Left lung (tissue), 10 donors: Measurements from ENCODE around the gene RAB20. TPM values are rescaled to one million over a fixed set of nuclear protein-coding genes. Genes with fewer than 3 reads are reported as not detected.

Source experiments
- ATAC-seq: fragments of 200-7000 bp; cut with Tn5 transposase; one replicate; pipeline ENCODE4 v1.9.1; 2020; ENCODE audit warnings: moderate library complexity
- DNase-seq, 4 donors: peaks; one replicate each; pipeline ENCODE4 v3.0.0-alpha.2; 2013 to 2020
- H3K27ac ChIP-seq, 2 donors: fragments of 200-600 bp; sonication (generic) in 1 of 2; one replicate each; pipeline versions ENCODE4 v1.5.0 to v1.8.0; 2020 to 2021
- H3K27me3 ChIP-seq, 2 donors: fragments of 200-600 bp; sonication (generic) in 1 of 2; one replicate each; pipeline versions ENCODE4 v1.5.0 to v1.8.0; 2020 to 2021
- H3K36me3 ChIP-seq, 2 donors: fragments of 200-600 bp; sonication (generic) in 1 of 2; one replicate each; pipeline versions ENCODE4 v1.5.0 to v1.8.0; 2020 to 2021
- H3K4me1 ChIP-seq, 2 donors: fragments of 200-600 bp; one replicate each; pipeline ENCODE4 v1.8.0; 2021
- H3K4me3 ChIP-seq, 2 donors: fragments of 200-600 bp; sonication (generic) in 1 of 2; one replicate each; pipeline versions ENCODE4 v1.5.0 to v1.8.0; 2020 to 2021; ENCODE audit warnings: mild to moderate bottlenecking in 1 of 2
- H3K9me3 ChIP-seq, 2 donors: fragments of 200-600 bp; sonication (generic) in 1 of 2; one replicate each; pipeline versions ENCODE4 v1.5.0 to v1.8.0; 2020 to 2021
- intact Hi-C, 2 donors: fragments of 100-400 bp; cut with DNase I; formaldehyde crosslinking; loops; one replicate each; pipeline versions ENCODE4 v1.11.2 to v1.14.2; 2022
- polyA plus RNA-seq, 6 donors: library from polyadenylated mRNA; unstranded; fragments of 120-200 nt; gene quantifications; one replicate each; pipeline ENCODE4 v1.2.1, GENCODE V29; 2013; ENCODE audit not compliant: insufficient read length in 6 of 6
- total RNA-seq, 2 donors: library from RNA; stranded (reverse); fragmentation: NEBNext Ultra II Directional; extraction: Animal tissue kit (Norgen Biotek cat#: 25700); gene quantifications; one replicate each; pipeline ENCODE4 v1.2.1, GENCODE V29; 2021
- TF ChIP-seq, protein P1 (sequence below), 2 donors: fragments of 200-600 bp; sonication (generic) in 1 of 2; IDR thresholded peaks; one replicate each; pipeline versions ENCODE4 v1.5.0 to v1.8.0; 2021; ENCODE audit warnings: antibody characterized with exemption in 2 of 2
- donor health status: DM: no; HTN: yes; CAD: no.
- donor health status: DM: no; HTN: no; CAD: no.

Gene RAB20
- total and polyA plus RNA-seq, 8 donors = 20.1 to 42.4 (median 21.3) TPM

DNA sequence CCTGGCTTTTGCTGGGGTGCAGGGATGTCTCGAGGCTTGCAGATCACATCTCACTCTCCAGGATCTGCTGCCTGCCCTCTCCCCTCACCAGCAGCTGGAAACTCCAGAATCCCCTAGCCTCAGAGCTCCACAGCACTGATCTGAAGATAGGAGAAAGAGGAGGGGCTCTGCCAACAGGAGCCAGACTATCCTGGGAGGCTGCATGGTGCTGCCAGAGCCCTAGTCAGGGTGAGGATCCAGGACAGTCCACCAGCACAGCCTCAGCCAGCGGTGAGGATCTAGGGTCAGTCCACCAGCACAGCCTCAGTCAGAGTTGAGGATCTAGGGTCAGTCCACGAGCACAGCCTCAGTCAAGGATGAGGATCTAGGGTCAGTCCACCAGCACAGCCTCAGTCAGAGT lies 65.2 kb downstream of the RAB20 start:
- H3K36me3 ChIP-seq = peaks cover 0 to 83% of the 10 kb centered on the region in 2 donors
- no peak overlapping the region for H3K4me3 ChIP-seq
- H3K4me1 ChIP-seq = no peaks in the 10 kb centered on the region
- no peak overlapping the region for H3K27ac ChIP-seq
- DNase-seq (no peak), ATAC-seq (no peak)
- H3K27me3 ChIP-seq = no peaks in the 10 kb centered on the region
- H3K9me3 ChIP-seq = no peaks in the 10 kb centered on the region
- TF ChIP-seq, protein P1, sequence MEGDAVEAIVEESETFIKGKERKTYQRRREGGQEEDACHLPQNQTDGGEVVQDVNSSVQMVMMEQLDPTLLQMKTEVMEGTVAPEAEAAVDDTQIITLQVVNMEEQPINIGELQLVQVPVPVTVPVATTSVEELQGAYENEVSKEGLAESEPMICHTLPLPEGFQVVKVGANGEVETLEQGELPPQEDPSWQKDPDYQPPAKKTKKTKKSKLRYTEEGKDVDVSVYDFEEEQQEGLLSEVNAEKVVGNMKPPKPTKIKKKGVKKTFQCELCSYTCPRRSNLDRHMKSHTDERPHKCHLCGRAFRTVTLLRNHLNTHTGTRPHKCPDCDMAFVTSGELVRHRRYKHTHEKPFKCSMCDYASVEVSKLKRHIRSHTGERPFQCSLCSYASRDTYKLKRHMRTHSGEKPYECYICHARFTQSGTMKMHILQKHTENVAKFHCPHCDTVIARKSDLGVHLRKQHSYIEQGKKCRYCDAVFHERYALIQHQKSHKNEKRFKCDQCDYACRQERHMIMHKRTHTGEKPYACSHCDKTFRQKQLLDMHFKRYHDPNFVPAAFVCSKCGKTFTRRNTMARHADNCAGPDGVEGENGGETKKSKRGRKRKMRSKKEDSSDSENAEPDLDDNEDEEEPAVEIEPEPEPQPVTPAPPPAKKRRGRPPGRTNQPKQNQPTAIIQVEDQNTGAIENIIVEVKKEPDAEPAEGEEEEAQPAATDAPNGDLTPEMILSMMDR (IDR thresholded peaks at IDR 0.05) = no peak
- intact Hi-C loops = no loop called here

DNA sequence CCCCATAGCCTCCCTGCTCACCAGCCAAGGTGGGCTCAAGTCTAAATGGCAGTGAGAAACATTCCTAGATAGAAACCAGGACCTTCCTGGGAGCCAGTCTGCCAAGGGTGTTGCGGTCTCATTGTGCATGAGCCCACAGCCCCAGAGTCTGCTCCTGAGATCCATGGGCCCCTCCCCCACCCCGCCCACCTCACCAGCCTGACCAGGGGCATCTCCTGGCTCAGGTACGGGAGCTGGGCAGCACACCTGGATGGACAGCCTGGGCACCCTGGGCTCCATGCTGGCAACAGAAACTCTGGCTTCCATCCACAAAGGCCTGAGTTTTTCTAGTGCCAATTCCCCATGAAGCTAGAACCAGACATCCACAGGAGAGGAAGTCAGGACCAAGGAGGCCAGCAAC lies 65.6 kb downstream of the RAB20 start:
- Histone ChIP-seq H3K36me3 (peaks cover 0 to 83% of the 10 kb centered on the region in 2 donors), H3K4me1 (no peaks in the 10 kb centered on the region), H3K9me3 (no peaks in the 10 kb centered on the region), H3K27me3 (no peaks in the 10 kb centered on the region), H3K27ac (no peak overlapping the region), H3K4me3 (no peak overlapping the region)
- DNase-seq (no peak), ATAC-seq (no peak)
- intact Hi-C loops = no loop called here
- TF ChIP-seq, protein P1 (IDR thresholded peaks at IDR 0.05) = no peak

DNA sequence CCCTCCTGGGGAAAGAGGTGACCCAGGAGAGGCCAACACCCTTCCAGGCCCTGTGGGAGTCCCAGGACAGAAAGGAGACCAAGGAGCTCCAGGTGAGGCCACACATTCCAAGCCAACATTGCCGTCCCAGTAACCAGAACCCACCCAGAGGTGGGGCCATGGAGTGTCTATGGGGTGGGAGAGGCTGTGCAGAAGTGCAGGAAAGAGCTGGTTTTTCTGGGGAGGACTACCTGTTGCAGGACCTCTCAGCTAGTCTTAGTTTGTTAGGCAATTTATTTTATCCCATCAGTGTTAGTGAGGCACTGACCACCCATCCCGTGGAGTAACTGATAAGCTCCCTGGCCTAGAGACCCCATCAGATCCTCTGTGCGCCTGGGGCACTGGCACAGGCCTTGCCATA lies 66.1 kb downstream of the RAB20 start:
- H3K9me3 ChIP-seq = no peaks in the 10 kb centered on the region
- DNase-seq (no peak), ATAC-seq (no peak)
- no peaks in the 10 kb centered on the region for H3K4me1 ChIP-seq
- H3K27ac ChIP-seq = no peak overlapping the region
- TF ChIP-seq, protein P1 (IDR thresholded peaks at IDR 0.05) = no peak
- intact Hi-C loops = no loop called here
- no peaks in the 10 kb centered on the region for H3K27me3 ChIP-seq
- no peak overlapping the region for H3K4me3 ChIP-seq
- peaks cover 0 to 83% of the 10 kb centered on the region in 2 donors for H3K36me3 ChIP-seq

DNA sequence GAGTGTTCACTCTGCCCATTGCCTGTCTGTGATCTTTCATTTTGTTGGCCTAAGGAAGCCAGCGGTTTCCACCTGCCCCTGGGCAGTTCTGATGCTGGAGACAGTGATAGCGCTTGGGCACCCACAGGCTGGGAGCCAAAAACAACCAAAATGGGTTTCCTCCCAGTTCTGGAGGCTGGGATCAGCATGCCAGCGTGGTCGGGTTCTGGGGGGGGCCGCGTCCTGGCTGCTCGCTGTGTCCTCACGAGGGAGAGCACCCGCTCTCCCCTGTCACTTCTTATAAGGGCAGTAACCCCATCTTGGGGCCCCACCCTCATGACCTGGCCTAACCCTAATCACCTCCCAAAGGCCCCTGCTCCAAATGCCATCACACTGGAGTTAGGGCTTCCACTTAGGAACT lies 67.9 kb downstream of the RAB20 start:
- Histone ChIP-seq H3K9me3 (no peaks in the 10 kb centered on the region), H3K4me3 (no peak overlapping the region), H3K36me3 (peaks cover 0 to 84% of the 10 kb centered on the region in 2 donors), H3K4me1 (no peaks in the 10 kb centered on the region), H3K27me3 (no peaks in the 10 kb centered on the region), H3K27ac (no peak overlapping the region)
- TF ChIP-seq, protein P1 (IDR thresholded peaks at IDR 0.05) = no peak
- DNase-seq (no peak), ATAC-seq (no peak)
- intact Hi-C loops = no loop called here

DNA sequence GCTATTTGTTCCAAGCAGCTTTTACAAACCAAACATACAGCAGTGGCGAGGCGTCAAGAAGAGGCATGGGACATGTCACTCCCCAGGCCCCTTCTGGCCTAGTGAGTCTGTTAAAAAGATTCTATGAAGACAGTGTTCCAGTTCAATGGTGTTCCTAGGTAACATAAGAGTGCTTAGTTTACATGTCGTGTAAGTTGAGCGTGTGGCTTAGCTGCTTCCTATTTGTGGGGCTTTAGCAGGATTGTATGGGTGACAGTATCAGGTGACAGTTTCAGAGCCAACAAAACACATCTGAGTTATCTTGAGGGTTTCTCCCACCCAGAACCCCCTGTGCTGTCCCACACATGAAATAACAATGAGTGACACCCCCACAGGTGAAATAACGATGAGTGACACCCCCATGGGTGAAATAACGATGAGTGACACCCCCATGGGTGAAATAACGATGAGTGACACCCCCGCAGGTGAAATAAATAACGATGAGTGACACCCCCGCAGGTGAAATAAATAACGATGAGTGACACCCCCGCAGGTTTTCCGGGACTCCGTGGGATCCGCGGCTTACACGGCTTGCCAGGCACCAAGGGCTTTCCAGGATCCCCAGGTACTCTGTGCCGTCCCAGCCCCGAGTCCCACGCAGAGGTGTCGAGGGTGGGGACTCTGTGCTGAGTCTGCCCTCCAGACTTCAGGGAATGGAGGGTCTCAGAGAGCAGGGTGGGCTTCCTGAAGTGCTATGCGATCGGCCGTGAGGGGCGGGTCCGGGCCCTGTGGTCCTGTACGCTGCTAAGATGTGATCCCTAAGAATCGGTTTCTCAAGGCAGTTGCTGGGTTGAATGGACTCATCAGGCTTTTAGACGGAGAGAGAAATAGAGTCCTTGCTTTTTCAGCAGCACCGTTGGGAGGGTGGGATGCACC lies 68.6 kb downstream of the RAB20 start:
- H3K9me3 ChIP-seq = no peaks in the 10 kb centered on the region
- TF ChIP-seq, protein P1 (IDR thresholded peaks at IDR 0.05) = no peak
- no peak overlapping the region for H3K27ac ChIP-seq
- intact Hi-C loops = no loop called here
- DNase-seq = no peak
- H3K36me3 ChIP-seq = peaks cover 0 to 84% of the 10 kb centered on the region in 2 donors
- no peaks in the 10 kb centered on the region for H3K27me3 ChIP-seq
- no peak for ATAC-seq
- no peaks in the 10 kb centered on the region for H3K4me1 ChIP-seq
- H3K4me3 ChIP-seq = no peak overlapping the region
